ENCODE results near the gene MYH11.

- TF ChIP-seq CTCF (IDR thresholded peaks at IDR 0.05), result no peak
- TF ChIP-seq POLR2A (IDR thresholded peaks at IDR 0.05), result no peak
Measured at GRCh38 chr16:15742716-15743115, 114.1 kb downstream of the MYH11 start.

Measured in lower leg skin (tissue), 3 donors.